Testis (tissue), 2 donors: ENCODE data around the gene NR6A1.

Experiments used
- CTCF ChIP-seq, 3 experiments: fragments of 450-650 bp in 2 of 3; fragments of 200-600 bp in 1 of 3; sonication (generic) in 1 of 3; IDR thresholded peaks; one replicate each; pipeline ENCODE4 v1.5.1; 2016 to 2019; ENCODE audit warnings: antibody characterized with exemption in 3 of 3, mild to moderate bottlenecking in 2 of 3, moderate library complexity in 1 of 3
- POLR2A ChIP-seq: fragments of 450-650 bp; IDR thresholded peaks from one replicate; pipeline ENCODE4 v1.6.1; 2017; ENCODE audit warnings: antibody characterized with exemption, mild to moderate bottlenecking, moderate library complexity

DNA sequence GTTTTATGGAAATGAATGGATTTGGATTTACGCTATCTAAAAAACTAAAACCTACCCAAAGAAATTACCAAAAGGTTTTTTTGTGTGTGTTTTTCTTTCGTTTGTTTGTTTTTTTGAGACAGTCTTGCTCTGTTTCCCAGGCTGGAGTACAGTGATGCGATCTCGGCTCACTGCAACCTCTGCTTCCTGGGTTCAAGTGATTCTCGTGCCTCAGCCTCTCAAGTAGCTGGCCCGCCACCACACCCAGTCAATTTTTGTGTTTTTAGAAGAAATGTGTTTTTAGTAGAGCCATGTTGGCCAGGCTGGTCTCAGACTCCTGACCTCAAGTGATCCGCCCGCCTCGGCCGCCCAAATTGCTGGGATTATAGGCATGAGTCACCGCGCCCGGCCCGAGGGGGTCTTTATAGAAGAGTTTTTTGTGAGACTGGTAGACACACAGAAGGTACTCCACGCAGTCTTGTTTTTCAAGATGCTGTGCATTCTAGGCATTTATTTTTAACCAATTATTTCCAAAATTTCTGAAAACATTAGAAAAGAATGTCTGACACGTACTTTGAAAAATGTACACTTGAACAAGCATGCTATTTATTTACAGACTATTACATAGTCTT, 75.7 kb downstream of the NR6A1 start:
- no peak for TF ChIP-seq CTCF (IDR thresholded peaks at IDR 0.05)
- no peak for TF ChIP-seq POLR2A
